NCI-H460 (cell line): ENCODE data around the gene ZDHHC1. TPM values are rescaled to one million over a fixed set of nuclear protein-coding genes. Genes with fewer than 3 reads are reported as not detected.
A peak's percentile ranks its signal among the peaks of the same experiment; 100 is the strongest.

Experiments used
- DNase-seq: peaks from one replicate; pipeline ENCODE4 v3.0.0-alpha.2; 2016; ENCODE audit warnings: low read depth; ENCODE audit errors: extremely low read depth
- polyA plus RNA-seq: library from polyadenylated mRNA; depleted of rRNA; stranded (reverse); fragments of >200 nt; gene quantifications from 2 replicates; pipeline ENCODE4 v1.2.3, GENCODE V29; 2014; cell fraction: nucleus; rRNA removed
- total RNA-seq: library from RNA; depleted of rRNA; stranded (reverse); fragments of >200 nt; shearing (Covaris generic); gene quantifications from 2 replicates; pipeline ENCODE4 v1.2.3, GENCODE V29; 2014; rRNA removed

The ZDHHC1 gene
- 9.9 and 12.6 TPM in 2 replicates for total RNA-seq
- polyA plus RNA-seq = 13.3 and 23.3 TPM in 2 replicates

- DNase-seq = peak; percentile 68
Observed at GRCh38 chr16:67415872-67416793, at the start of gene ZDHHC1. TSS of gene ZDHHC1 (minus strand) at chr16:67416477. CDS start at chr16:67407775, 8,702 bp downstream.

- no peak for DNase-seq
Observed at GRCh38 chr16:67464565-67464964, 48.3 kb upstream of the ZDHHC1 start.

- DNase-seq = no peak
Observed at GRCh38 chr16:67463691-67464090, 47.4 kb upstream of the ZDHHC1 start.

- no peak for DNase-seq
Observed at GRCh38 chr16:67463059-67463458, 46.8 kb upstream of the ZDHHC1 start.

- DNase-seq = no peak
Observed at GRCh38 chr16:67462279-67462655, 46.0 kb upstream of the ZDHHC1 start.

GRCh38 chr16:67461600-67462278, 45.5 kb upstream of the ZDHHC1 start:
- no peak for DNase-seq

GRCh38 chr16:67460961-67461360, 44.7 kb upstream of the ZDHHC1 start:
- no peak for DNase-seq

- no peak for DNase-seq
Observed at GRCh38 chr16:67460168-67460567, 43.9 kb upstream of the ZDHHC1 start.

GRCh38 chr16:67459861-67460150, 43.5 kb upstream of the ZDHHC1 start:
- no peak for DNase-seq

GRCh38 chr16:67459066-67459860, 43.0 kb upstream of the ZDHHC1 start:
- no peak for DNase-seq

- DNase-seq = no peak
Observed at GRCh38 chr16:67458121-67458641, 41.9 kb upstream of the ZDHHC1 start.

- no peak for DNase-seq
Observed at GRCh38 chr16:67457611-67458010, 41.3 kb upstream of the ZDHHC1 start.

- no peak for DNase-seq
Observed at GRCh38 chr16:67456391-67457081, 40.3 kb upstream of the ZDHHC1 start.

GRCh38 chr16:67454852-67455251, 38.6 kb upstream of the ZDHHC1 start:
- no peak for DNase-seq

GRCh38 chr16:67454104-67454503, 37.8 kb upstream of the ZDHHC1 start:
- DNase-seq = no peak

GRCh38 chr16:67451704-67452435, 35.6 kb upstream of the ZDHHC1 start:
- no peak for DNase-seq

- no peak for DNase-seq
Observed at GRCh38 chr16:67451061-67451703, 34.9 kb upstream of the ZDHHC1 start.

GRCh38 chr16:67449739-67450138, 33.5 kb upstream of the ZDHHC1 start:
- no peak for DNase-seq

- DNase-seq = no peak
Observed at GRCh38 chr16:67449336-67449735, 33.1 kb upstream of the ZDHHC1 start.
